Fibroblast of pulmonary artery (primary cell): Measurements from ENCODE around the gene ARID1B.

ENCODE experiments used
- DNase-seq: peaks from one replicate; pipeline ENCODE4 v3.0.0-alpha.2; 2010; ENCODE audit warnings: low read depth
- H3K4me3 ChIP-seq: replicated peaks from 2 replicates; pipeline ENCODE4 v1.5.1; 2011; ENCODE audit warnings: low read depth, mild to moderate bottlenecking, control low read depth, low read length, moderate library complexity
- CTCF ChIP-seq: IDR thresholded peaks from 2 replicates; pipeline ENCODE4 v1.5.1; 2011; ENCODE audit warnings: mild to moderate bottlenecking, control low read depth, low read length, inconsistent platforms; ENCODE audit errors: missing control alignments

The ARID1B gene

GRCh38 chr6:157249826-157250225 lies 472.6 kb downstream of the ARID1B start:
- TF ChIP-seq CTCF = no peak
- no peak overlapping the region for H3K4me3 ChIP-seq
- DNase-seq = no peak

GRCh38 chr6:157251586-157252247 lies 474.5 kb downstream of the ARID1B start:
- DNase-seq = no peak
- TF ChIP-seq CTCF = no peak
- H3K4me3 ChIP-seq = no peak overlapping the region

GRCh38 chr6:157253017-157253416 lies 475.8 kb downstream of the ARID1B start:
- TF ChIP-seq CTCF = no peak
- peak; percentile 15 for DNase-seq
- H3K4me3 ChIP-seq = no peak overlapping the region

GRCh38 chr6:157253699-157254098 lies 476.5 kb downstream of the ARID1B start:
- no peak overlapping the region for H3K4me3 ChIP-seq
- no peak for TF ChIP-seq CTCF
- no peak for DNase-seq

GRCh38 chr6:157254538-157254937 lies 477.4 kb downstream of the ARID1B start:
- H3K4me3 ChIP-seq = no peak overlapping the region
- TF ChIP-seq CTCF = no peak
- DNase-seq = no peak

GRCh38 chr6:157255079-157255478 lies 477.9 kb downstream of the ARID1B start:
- TF ChIP-seq CTCF = no peak
- H3K4me3 ChIP-seq = no peak overlapping the region
- DNase-seq = no peak

- DNase-seq = no peak
- TF ChIP-seq CTCF = no peak
- H3K4me3 ChIP-seq = no peak overlapping the region
These were observed 481.7 kb downstream of the ARID1B start for GRCh38 chr6:157258878-157259277.
